Measurements from ENCODE around the gene BLTP3A. TPM values are rescaled to one million over a fixed set of nuclear protein-coding genes. Genes with fewer than 3 reads are reported as not detected.

The BLTP3A gene

GRCh38 chr6:34837528-34837927 lies 45.6 kb downstream of the BLTP3A start:
- H3K4me1 ChIP-seq (ENCODE audit: control insufficient read depth, insufficient read depth, low read length) = peaks cover 6% of the 10 kb centered on the region

GRCh38 chr6:34839666-34840352 lies 47.9 kb downstream of the BLTP3A start:
- no peaks in the 10 kb centered on the region for H3K9me3 ChIP-seq (replicated peaks; ENCODE audit: low read length)
- no peak overlapping the region for H3K4me3 ChIP-seq (ENCODE audit: low read length)
- peaks cover 6% of the 10 kb centered on the region for H3K4me1 ChIP-seq (ENCODE audit: control insufficient read depth, insufficient read depth, low read length)
- no peaks in the 10 kb centered on the region for H3K36me3 ChIP-seq (ENCODE audit: insufficient read depth, low read length)
- H3K9ac ChIP-seq (ENCODE audit: low read depth, low read length) = no peak overlapping the region
- H3K27me3 ChIP-seq (ENCODE audit: control insufficient read depth, insufficient read depth, low read length) = no peaks in the 10 kb centered on the region
- H3K4me2 ChIP-seq (ENCODE audit: low read length) = no peak overlapping the region

More at GRCh38 chr6:34837528-34837927, 45.6 kb downstream of the BLTP3A start:
- Histone ChIP-seq H3K9me3 (replicated peaks; ENCODE audit: low read length) (no peaks in the 10 kb centered on the region), H3K27me3 (ENCODE audit: control insufficient read depth, insufficient read depth, low read length) (no peaks in the 10 kb centered on the region), H3K9ac (ENCODE audit: low read depth, low read length) (no peak overlapping the region), H3K4me2 (ENCODE audit: low read length) (no peak overlapping the region), H3K36me3 (ENCODE audit: insufficient read depth, low read length) (no peaks in the 10 kb centered on the region), H3K4me3 (ENCODE audit: low read length) (no peak overlapping the region)

Small RNAs within 50 kb of the gene (small RNA-seq; reads per million reads assigned to genes)
- not detected for gene RF00019

Data from skeletal muscle satellite cell (primary cell).